Tibial nerve (tissue), 4 donors: Measurements from ENCODE around the gene ZNF521. TPM values are rescaled to one million over a fixed set of nuclear protein-coding genes. Genes with fewer than 3 reads are reported as not detected.

Source experiments
- DNase-seq, 2 donors: peaks; one replicate each; pipeline ENCODE4 v3.0.0-alpha.2; 2019; ENCODE audit warnings: low spot score in 2 of 2
- H3K27ac ChIP-seq, 4 donors: fragments of 200-600 bp; sonication (generic) in 3 of 4; one replicate each; pipeline ENCODE4 v1.5.1; 2017 to 2019; ENCODE audit warnings: mild to moderate bottlenecking in 1 of 4
- H3K27me3 ChIP-seq, 2 donors: fragments of 200-600 bp; sonication (generic) in 1 of 2; one replicate each; pipeline versions ENCODE4 v1.5.1 to v1.6.0; 2017 to 2019
- H3K36me3 ChIP-seq, 3 donors: fragments of 200-600 bp; sonication (generic); one replicate each; pipeline ENCODE4 v1.5.1; 2018 to 2019
- H3K4me1 ChIP-seq, 4 donors: fragments of 200-600 bp; sonication (generic) in 3 of 4; one replicate each; pipeline ENCODE4 v1.5.1; 2017 to 2019
- H3K4me3 ChIP-seq, 4 donors: fragments of 200-600 bp; sonication (generic) in 3 of 4; one replicate each; pipeline ENCODE4 v1.5.1; 2017 to 2019; ENCODE audit warnings: mild to moderate bottlenecking in 1 of 4, moderate library complexity in 1 of 4
- H3K9me3 ChIP-seq, 4 donors: fragments of 200-600 bp; sonication (generic) in 3 of 4; one replicate each; pipeline ENCODE4 v1.5.1; 2017 to 2019
- CTCF ChIP-seq, 5 experiments: fragments of 200-600 bp in 3 of 5; fragments of 450-650 bp in 2 of 5; sonication (generic) in 3 of 5; IDR thresholded peaks; one replicate each; pipeline ENCODE4 v1.5.1; 2016 to 2019; ENCODE audit warnings: antibody characterized with exemption in 5 of 5, mild to moderate bottlenecking in 3 of 5, moderate library complexity in 2 of 5
- EP300 ChIP-seq, 2 donors: sonication (generic); formaldehyde crosslinking; IDR thresholded peaks; one replicate each; pipeline ENCODE4 v1.6.1; 2017; ENCODE audit warnings: antibody characterized with exemption in 2 of 2, mild to moderate bottlenecking in 1 of 2
- POLR2A ChIP-seq, 2 donors: fragments of 450-650 bp; IDR thresholded peaks; one replicate each; pipeline ENCODE4 v1.6.1; 2017; ENCODE audit warnings: antibody characterized with exemption in 2 of 2, mild to moderate bottlenecking in 2 of 2, moderate library complexity in 2 of 2
- WGBS, 2 donors: methylation state at CpG; one replicate each; pipeline ENCODE4 v1.1.5; 2018; 5-methylcytosine and 5-hydroxymethylcytosine counted together
- total RNA-seq, 4 donors: library from RNA; depleted of rRNA; stranded (reverse); fragments of >200 nt; gene quantifications; one replicate each; pipeline ENCODE4 v1.1.0, GENCODE V29; 2016

Gene ZNF521
- total RNA-seq, 4 donors from 2014 or later, result 32.7 to 66.3 (median 43.4) TPM

- no peaks in the 10 kb centered on the region for H3K4me1 ChIP-seq
- DNase-seq, result no peak
- no peak for TF ChIP-seq CTCF (IDR thresholded peaks at IDR 0.05)
- no peak for TF ChIP-seq EP300 (IDR thresholded peaks at IDR 0.05)
- no peak for TF ChIP-seq POLR2A (IDR thresholded peaks at IDR 0.05)
- 94 to 97% methylated on average over 7 of the region's 7 CpGs for WGBS, 2 donors
- no peak overlapping the region for H3K4me3 ChIP-seq
- H3K9me3 ChIP-seq, result no peaks in the 10 kb centered on the region
- no peaks in the 10 kb centered on the region for H3K27me3 ChIP-seq
- no peaks in the 10 kb centered on the region for H3K36me3 ChIP-seq
- H3K27ac ChIP-seq, result no peak overlapping the region
These were observed 162.4 kb downstream of the ZNF521 start for GRCh38 chr18:25189391-25190185.

- 49 to 55% methylated on average over 7 of the region's 7 CpGs for WGBS, 2 donors
- Histone ChIP-seq H3K4me1 (no peaks in the 10 kb centered on the region), H3K27me3 (no peaks in the 10 kb centered on the region), H3K36me3 (no peaks in the 10 kb centered on the region), H3K27ac (no peak overlapping the region), H3K4me3 (no peak overlapping the region), H3K9me3 (no peaks in the 10 kb centered on the region)
- DNase-seq, result no peak
- TF ChIP-seq EP300 (IDR thresholded peaks at IDR 0.05) (no peak), CTCF (IDR thresholded peaks at IDR 0.05) (no peak), POLR2A (IDR thresholded peaks at IDR 0.05) (no peak)
These were observed 164.3 kb downstream of the ZNF521 start for GRCh38 chr18:25187521-25188192.

- Histone ChIP-seq H3K4me3 (no peak overlapping the region), H3K9me3 (no peaks in the 10 kb centered on the region), H3K27me3 (no peaks in the 10 kb centered on the region), H3K4me1 (no peaks in the 10 kb centered on the region), H3K36me3 (no peaks in the 10 kb centered on the region), H3K27ac (no peak overlapping the region)
- WGBS, 2 donors, result 87 to 93% methylated on average over 4 of the region's 4 CpGs
- TF ChIP-seq EP300 (IDR thresholded peaks at IDR 0.05) (no peak), POLR2A (IDR thresholded peaks at IDR 0.05) (no peak), CTCF (IDR thresholded peaks at IDR 0.05) (no peak)
- DNase-seq, result no peak
These were observed 165.1 kb downstream of the ZNF521 start for GRCh38 chr18:25186871-25187270.

GRCh38 chr18:25181993-25182392 lies 170.0 kb downstream of the ZNF521 start:
- TF ChIP-seq POLR2A (IDR thresholded peaks at IDR 0.05), result no peak
- TF ChIP-seq CTCF (IDR thresholded peaks at IDR 0.05), result no peak
- TF ChIP-seq EP300 (IDR thresholded peaks at IDR 0.05), result no peak
- Histone ChIP-seq H3K9me3 (no peaks in the 10 kb centered on the region), H3K4me1 (peaks cover 0 to 5% (median 0%) of the 10 kb centered on the region in 4 donors), H3K4me3 (no peak overlapping the region), H3K27ac (no peak overlapping the region), H3K27me3 (no peaks in the 10 kb centered on the region), H3K36me3 (no peaks in the 10 kb centered on the region)
- 84 to 93% methylated on average over 2 of the region's 2 CpGs for WGBS, 2 donors
- no peak for DNase-seq

- DNase-seq, result no peak
- 76 to 83% methylated on average over 3 of the region's 3 CpGs for WGBS, 2 donors
- TF ChIP-seq EP300 (IDR thresholded peaks at IDR 0.05), result no peak
- no peak for TF ChIP-seq POLR2A (IDR thresholded peaks at IDR 0.05)
- TF ChIP-seq CTCF (IDR thresholded peaks at IDR 0.05), result no peak
- H3K4me1 ChIP-seq, result peaks cover 0 to 5% (median 0%) of the 10 kb centered on the region in 4 donors
- H3K27ac ChIP-seq, result no peak overlapping the region
- no peaks in the 10 kb centered on the region for H3K9me3 ChIP-seq
- no peaks in the 10 kb centered on the region for H3K36me3 ChIP-seq
- H3K27me3 ChIP-seq, result no peaks in the 10 kb centered on the region
- H3K4me3 ChIP-seq, result no peak overlapping the region
These were observed 170.4 kb downstream of the ZNF521 start for GRCh38 chr18:25181581-25181980.
